GM21423 (cell line): ENCODE results near the gene USP17L24.
"Not testable (repeated sequence)": the region's sequence is repeated elsewhere in the genome, so short reads cannot be mapped to it uniquely, and the experiment has no call there.

Source experiments
- ATAC-seq: cut with Tn5 transposase; IDR thresholded peaks from one replicate; pipeline ENCODE4 v1.9.1; 2021; ENCODE audit warnings: mild to moderate bottlenecking, moderate library complexity; ENCODE audit not compliant: unreplicated experiment

USP17L24 gene

GRCh38 chr4:9324865-9325264 is at the start of gene USP17L24:
Gene USP17L24, plus strand, starts transcription at chr4:9325165. Its CDS starts 0 bp downstream, at chr4:9325165.
- ATAC-seq, result not testable (repeated sequence)

- not testable (repeated sequence) for ATAC-seq
Measured at GRCh38 chr4:9324191-9324590, 774 bp upstream of the USP17L24 start.

GRCh38 chr4:9329611-9330010 is 4.6 kb downstream of the USP17L24 start, which contains the start of gene USP17L25:
Gene USP17L25, plus strand, starts transcription at chr4:9329911. Its CDS starts 0 bp downstream, at chr4:9329911.
- not testable (repeated sequence) for ATAC-seq

GRCh38 chr4:9334358-9334757 is 9.4 kb downstream of the USP17L24 start, which contains the start of gene USP17L26:
Gene USP17L26, plus strand, starts transcription at chr4:9334658. Its CDS starts 0 bp downstream, at chr4:9334658.
- not testable (repeated sequence) for ATAC-seq

- ATAC-seq, result not testable (repeated sequence)
Measured at GRCh38 chr4:9339103-9339502, 14.1 kb downstream of the USP17L24 start, which contains the start of gene USP17L5. Gene USP17L5, plus strand, starts transcription at chr4:9339403. Its CDS starts 0 bp downstream, at chr4:9339403.

GRCh38 chr4:9343848-9344247 is 18.9 kb downstream of the USP17L24 start, which contains the start of gene USP17L27:
Gene USP17L27, plus strand, starts transcription at chr4:9344148. Its CDS starts 0 bp downstream, at chr4:9344148.
- not testable (repeated sequence) for ATAC-seq

GRCh38 chr4:9348593-9348992 is 23.6 kb downstream of the USP17L24 start, which contains the start of gene USP17L28:
Gene USP17L28, plus strand, starts transcription at chr4:9348893. Its CDS starts 0 bp downstream, at chr4:9348893.
- ATAC-seq, result not testable (repeated sequence)

GRCh38 chr4:9350866-9351265 is 25.9 kb downstream of the USP17L24 start:
- not testable (repeated sequence) for ATAC-seq

- ATAC-seq, result not testable (repeated sequence)
Measured at GRCh38 chr4:9353338-9353737, 28.4 kb downstream of the USP17L24 start, which contains the start of gene USP17L29. Gene USP17L29, plus strand, starts transcription at chr4:9353638. Its CDS starts 0 bp downstream, at chr4:9353638.

GRCh38 chr4:9362829-9363228 is 37.9 kb downstream of the USP17L24 start, which contains the start of gene USP17L30:
Gene USP17L30, plus strand, starts transcription at chr4:9363129. Its CDS starts 0 bp downstream, at chr4:9363129.
- ATAC-seq, result not testable (repeated sequence)
